Fibroblast of skin of left biceps (primary cell): Measurements from ENCODE around the gene NKX2-3.

Experiments used
- DNase-seq, 2 experiments: peaks; one replicate each; pipeline ENCODE4 v3.0.0-alpha.2; 2013; ENCODE audit warnings: low read depth in 2 of 2

NKX2-3 gene

DNA sequence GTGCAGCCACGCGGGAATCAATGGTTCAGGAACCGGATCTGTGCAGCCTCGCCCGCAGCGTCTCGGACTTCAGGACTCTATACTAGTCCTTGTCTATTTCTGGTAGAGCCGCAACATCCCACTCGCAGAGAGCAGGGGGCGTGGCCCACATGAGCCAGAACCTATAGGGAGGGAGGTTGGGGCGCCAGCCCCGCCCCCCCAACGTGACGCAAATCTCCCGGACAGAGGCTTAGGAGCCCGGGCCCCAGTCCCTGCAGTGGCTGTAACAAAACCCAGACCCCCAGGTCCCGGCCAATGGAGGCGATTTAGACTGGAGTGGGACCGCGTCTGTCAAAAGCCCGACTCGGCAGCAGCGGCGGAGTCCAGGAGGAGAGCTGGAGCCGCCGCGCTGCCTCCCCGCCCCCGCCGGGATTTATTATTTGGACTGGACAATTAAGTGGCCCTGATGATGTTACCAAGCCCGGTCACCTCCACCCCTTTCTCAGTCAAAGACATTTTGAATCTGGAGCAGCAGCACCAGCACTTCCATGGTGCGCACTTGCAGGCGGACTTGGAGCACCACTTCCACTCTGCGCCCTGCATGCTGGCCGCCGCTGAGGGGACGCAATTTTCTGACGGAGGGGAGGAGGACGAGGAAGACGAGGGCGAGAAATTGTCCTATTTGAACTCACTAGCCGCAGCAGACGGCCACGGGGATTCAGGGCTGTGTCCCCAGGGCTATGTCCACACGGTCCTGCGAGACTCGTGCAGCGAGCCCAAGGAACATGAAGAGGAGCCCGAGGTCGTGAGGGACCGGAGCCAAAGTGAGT, at the start of gene NKX2-3:
NKX2-3 (plus strand) TSS at position 256 of the 809 bp plus-strand sequence; CDS start at position 446, 190 bp downstream.
- no peak for DNase-seq

DNA sequence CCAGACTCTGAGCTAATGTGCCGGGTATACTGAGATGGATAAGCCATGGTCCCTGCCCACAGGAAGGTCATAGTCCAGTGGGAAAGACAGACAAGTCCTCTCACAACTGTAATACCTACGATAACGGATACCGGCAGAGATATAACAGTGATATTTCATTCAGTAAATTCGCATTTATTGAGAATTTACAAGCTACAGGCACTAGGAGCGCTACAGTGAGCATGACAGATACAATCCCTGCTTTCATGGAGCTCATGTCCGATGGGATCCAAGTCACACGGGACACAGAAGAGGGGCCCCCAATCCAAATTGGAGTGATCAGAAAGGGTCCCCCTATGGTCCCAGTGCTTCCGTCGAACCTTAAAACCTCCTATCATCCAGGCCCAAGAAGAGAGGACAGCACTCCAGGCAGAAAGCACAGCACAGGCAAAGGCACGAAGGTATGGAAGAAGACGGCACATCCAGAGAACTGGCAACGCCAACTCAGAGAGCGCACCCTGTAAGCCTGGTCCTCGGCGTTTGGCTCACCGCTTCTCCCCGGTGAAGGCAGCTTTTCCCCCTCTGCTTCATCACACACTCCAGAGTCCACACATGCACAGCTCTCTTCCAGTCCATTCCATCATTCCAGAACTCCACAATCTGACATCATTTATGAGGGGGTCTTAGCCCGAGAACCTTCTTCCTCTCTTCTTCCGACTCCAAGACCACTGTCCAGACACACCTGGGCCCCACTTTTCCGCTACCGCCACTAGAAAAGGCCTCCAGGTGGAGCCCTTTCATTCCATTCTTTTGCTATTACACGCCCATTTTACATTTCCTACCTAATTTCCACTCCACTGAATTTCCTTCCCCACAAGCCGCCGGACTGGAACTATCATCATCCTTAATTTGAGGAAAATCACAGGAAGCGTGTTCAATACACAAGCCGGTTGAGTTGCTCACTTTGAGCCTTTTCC, 47.8 kb upstream of the NKX2-3 start:
- DNase-seq = no peak

DNA sequence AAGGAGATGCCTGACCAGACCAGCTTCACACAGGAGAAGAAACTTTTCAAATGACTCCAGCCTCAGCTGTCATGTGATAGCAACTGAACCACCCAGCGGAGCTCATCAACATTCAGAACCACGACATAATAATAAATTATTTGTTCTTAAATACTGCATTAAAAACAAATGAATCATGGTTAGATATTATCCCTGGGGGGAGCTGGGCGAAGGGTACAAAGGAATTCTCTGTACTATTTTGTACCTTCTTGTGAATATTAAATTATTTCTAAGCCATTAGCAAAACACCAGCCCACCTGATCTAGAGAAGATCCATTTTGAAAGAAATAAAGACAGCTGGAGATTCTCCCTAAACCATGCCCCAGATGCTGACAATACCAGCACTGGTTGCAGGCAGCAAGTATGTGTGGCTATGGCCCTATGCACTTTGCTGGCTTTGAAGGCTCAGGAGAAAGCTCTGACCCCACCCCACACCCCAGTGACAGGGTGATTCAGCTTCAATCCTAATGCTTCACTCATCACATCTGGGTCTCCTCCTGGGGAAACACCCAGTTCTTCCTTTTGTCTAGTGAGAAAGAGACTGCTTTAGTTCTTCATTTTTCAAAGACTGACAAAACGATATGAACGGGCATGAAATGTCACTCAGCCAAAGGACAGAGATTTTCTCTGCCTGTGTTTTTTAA, 45.5 kb upstream of the NKX2-3 start:
- DNase-seq = no peak

DNA sequence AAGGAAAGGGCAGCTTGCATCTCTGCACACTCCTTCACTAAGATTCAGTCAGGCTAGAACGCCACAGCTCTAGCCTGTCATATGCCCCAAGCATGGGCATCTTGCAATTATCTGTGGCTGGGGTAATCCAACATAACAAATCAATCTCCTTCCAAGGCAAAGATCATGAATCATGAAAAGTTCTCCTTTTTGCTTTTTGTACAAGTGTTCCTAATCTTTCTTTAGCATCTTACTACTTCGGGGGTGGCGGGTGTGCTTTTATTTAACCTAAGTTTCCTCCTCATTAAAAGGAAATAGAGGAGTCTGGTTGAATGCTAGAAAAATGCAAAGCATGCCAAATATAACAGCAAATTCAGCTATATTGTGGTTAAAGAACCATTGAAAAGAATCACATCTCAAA, 43.5 kb upstream of the NKX2-3 start:
- no peak for DNase-seq

DNA sequence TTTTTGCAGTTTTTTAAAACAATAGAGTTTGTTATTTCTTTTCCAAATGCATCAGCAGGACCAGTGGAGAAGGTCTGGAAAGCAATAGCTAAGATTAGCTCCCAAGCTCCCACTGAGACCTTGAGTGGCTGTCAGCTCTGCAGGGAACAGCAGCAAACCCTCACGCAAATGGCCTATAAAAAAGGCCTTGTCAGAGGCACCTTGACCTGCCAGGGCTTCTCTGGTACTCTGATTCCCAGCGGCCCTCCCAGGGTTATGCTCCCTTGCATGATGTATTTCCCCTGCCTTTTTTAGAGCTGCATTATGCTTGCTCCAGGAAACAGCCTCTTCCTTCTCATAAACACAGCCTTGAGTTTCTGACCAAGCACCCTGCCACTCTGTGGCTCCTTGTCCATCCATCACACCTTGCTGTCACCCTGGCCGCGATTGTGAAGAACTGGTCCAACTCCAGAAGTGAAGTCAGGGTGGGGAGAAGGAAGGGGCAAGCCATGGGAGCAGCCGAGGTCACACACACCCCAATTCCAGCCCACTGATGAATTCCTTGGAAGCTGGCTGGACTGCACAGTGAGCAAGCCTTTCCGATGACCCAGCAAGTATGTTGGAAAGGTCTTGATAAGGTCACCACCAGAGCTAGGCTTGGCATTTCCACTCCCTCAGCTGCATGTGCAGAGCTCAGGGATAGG, 35.3 kb upstream of the NKX2-3 start:
- no peak for DNase-seq

DNA sequence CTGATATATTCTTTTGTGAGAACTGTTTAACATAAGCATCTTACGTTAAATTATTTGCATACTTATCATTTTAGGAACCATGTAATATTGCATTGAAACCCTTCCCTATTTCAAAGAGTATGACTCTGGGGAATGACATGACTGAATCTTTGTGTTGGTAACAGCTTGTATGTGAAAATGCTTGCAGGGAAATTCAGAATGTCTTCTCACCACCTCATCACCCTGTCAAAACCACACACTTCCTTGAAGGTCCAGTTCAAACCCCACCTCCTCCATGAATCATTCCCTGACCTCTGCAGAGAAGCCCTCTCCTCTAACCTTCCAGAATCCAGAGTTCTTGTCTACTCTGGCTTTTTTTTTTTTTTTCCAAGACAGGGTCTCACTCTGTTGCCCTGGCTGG, 26.3 kb upstream of the NKX2-3 start:
- DNase-seq = no peak

DNA sequence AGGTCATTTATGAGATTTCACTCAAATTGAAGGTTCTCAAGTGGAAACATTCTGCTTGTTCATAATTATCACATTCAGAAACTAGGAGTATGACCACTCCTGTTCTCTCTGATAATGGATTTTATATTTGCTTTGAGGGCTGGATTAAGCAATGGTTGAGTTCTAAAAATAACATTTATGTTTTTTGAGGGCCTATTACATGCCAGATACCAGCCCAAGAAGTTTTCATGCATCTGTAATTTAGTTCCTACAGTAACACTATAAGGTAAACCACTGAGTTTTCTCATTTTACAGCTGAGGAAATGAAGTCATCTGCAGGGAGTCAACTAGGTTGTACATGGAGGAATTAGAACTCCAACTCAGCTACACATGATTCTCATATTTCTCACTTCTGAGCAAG, 25.5 kb upstream of the NKX2-3 start:
- no peak for DNase-seq

DNA sequence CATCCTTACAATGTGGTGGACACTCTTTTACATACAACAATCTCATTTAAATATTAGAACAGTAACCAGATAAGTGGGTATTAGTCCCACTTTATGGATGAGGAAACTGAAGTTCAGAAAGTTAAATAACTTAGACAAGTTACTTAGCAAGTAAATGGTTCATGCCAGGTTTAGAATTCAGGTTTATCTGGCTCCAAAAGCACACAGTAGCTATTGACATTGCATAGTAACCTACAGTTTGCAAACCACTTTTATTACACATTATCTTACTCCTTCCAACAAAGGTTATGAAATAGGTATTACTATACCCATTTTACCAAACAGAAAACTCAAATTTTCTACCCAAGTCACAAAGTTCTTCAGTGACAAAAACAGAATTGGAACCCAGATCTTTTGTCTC, 19.7 kb upstream of the NKX2-3 start:
- DNase-seq = no peak

DNA sequence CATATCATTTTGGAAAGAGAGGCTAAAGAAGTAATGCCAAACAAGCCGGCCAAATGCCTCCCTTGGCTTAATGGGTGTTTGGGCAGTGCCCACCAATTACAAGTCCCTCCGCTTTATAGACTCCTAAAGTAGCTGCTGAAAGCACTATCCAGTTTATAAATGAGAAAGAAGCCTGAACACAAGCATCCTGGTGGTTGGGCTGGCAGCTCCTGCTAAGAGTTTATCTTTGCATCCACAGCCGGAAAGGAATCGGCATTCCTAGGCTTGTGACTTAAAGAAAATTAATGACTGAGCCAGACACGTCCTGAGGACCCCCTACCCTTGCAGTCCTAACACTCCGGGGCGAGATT, 13.1 kb upstream of the NKX2-3 start:
- DNase-seq = no peak

DNA sequence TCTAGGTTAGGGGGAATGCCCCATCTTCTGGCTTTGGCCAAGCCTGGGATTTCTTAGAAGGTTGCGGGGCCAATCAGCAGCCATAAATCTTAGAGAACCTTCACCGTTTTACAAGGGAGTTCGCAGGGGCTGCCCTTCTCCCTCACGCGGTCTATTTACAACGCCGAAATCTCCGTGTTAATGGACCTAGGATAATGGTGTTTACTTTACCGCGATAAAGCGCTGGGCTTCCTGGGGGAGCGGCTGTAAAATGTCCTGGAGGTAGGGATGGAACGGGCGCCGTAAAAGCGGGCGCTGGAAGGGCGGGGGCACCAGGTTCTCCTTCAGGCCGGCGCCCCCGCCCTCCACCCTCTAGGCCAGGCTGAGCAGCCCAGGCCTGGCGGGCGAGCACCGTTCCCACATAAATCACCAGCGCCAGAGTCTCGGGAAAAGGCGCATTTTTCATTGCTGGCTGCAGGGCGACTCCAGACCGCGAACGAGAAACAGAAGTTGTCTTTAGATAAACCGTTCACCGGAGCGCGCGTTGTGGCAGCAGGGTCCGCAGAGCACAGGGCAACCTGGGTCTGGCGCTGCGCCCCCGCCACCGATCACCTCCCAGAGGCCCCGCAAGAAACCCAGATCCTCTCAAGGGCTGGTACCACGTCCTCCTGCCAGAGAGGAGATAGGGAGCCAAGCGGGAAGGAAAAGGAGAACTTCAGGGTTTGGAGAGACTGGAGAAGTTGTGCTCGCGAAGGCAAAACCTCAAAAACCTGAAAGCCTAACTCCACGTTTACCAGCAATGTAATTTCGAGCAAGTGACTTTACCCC, 12.5 kb upstream of the NKX2-3 start:
- DNase-seq = no peak

DNA sequence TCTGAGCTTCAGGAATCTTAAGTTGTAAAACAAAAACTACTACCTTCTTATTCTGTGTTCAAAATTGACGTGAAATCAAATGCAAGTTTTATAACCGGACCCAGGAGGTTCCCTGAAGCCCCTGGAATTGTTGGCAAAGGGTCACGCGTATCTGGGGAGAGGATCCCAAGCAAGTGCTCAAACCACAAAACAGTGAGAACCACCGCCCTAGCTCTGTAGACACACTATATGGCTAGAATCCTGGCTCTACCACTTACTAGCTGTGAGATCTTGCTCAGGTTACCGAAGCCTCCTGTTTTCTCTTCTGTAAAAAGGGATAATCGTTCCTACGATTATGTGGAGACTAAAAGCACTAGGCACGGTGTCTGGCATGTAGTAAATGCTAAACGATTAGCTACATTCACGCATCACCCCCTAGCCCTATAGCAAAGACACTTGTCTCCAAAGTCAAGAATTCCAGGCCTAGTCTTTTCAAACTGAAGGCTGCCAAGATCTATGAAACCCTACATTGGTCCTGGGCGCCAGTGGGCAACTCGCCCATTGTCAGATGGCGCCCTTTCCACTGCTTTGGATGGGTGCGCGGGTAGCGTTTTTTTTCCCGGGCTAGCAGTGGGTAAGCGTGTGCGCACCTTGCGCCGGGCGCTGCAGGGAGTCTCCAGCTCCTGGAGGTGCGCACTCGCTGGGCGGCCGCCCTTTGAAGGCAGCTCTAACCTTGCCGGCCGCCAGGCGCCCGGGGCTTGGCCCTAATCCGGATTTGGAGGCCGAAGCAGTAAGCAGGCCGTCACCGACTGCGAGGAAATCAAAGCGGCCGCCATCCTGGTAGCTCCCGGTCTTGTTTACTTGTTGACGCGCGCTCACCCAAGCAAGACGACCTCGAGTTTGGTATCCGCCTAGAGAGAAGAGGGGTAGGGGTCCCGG, 11.6 kb upstream of the NKX2-3 start:
- DNase-seq = no peak

DNA sequence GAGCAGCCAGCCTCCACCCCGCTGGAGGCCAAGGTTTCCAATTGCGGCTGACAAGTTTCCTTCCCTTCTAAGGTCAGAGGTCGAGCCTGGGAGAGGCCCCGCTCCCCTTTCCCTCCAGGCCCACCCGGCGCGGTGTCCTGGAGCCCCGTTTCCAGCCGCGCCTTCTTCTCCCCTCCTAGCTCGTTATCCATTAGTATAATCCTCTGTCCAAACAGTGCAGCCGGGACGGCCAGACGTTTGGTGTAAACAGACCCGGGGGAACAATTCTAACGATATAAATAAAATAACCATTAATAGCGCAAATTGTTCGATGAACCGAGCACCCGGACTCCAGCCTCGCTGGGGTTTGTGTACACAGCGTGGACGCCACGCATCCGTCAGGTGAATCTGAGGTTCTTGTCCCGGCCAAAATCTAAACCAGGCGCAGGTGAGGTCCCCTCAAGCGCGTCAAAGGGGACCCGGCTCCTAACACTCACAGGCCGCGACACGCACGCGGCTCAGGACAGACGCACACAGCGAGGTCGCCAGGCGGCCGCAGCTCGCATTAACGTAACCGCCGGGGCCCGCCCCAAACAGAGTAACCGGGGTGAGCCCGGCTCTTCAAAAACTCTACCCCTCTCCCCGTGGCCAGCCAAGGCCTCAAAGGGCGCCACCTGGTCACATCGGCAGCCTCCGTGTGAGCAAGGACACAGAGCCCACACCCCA, 10.8 kb upstream of the NKX2-3 start:
- DNase-seq = no peak

DNA sequence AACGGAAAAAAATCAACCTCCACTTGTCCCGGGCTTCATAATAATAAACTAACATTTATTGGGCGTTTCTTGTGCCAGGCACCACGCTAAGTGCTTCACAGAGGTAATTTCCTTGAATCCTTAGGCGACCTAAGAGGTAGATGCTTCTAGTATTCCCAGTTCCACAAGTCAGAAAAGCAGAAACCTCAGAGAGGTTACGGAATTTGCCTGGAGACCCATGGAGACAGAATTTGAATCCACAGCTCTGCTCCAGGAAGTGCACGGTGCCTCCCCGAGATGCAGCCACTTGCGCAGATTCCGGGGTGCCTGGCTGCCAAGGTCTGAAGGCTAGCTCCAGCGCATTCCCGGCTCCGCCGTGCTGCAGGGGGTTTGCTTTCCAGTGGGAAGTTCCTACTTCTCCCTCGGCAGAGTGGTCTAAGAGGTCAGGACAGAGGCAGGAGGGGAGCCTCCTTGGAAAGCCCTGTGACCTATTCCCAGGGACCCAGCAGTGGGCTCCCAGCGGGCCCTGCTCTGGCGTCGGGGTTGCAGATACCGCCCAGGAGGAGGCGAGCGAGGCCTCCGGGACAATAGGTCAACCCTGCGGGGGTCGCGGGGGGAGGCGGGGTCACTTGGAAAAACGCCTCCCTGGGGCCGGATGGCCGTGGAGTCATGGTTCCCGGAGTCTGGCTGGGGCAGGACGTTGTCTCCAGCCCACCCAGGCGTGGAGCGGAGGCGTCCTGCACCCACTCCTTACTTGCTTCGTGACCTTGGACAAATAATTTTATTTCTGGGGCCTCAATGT, 10.1 kb upstream of the NKX2-3 start:
- no peak for DNase-seq

DNA sequence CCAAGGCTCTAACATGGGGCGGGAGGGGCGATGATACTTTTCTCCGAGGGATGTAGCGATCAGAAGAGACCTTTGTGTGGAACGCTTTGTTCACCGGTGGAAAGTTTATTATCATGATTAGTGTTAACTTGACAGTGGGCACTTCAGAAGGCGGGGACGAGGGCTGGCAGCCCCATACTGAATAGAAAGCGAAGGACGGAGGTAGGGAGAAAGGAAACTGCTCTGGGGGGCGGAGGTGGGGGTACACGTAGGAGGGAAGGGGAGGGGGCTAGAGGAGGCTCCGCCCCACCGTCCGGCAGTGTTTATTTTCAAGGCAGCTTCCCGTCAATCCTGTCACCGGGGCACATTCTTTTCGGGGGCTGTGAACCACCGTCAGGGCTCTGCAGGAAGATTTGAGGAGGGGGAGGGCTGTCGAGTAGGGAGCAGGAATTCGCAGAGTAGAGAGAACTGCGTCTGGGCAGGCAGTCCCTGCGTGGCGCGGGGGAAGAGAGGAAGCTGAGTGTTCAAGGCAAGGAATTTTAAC, 9.4 kb upstream of the NKX2-3 start:
- DNase-seq = no peak

DNA sequence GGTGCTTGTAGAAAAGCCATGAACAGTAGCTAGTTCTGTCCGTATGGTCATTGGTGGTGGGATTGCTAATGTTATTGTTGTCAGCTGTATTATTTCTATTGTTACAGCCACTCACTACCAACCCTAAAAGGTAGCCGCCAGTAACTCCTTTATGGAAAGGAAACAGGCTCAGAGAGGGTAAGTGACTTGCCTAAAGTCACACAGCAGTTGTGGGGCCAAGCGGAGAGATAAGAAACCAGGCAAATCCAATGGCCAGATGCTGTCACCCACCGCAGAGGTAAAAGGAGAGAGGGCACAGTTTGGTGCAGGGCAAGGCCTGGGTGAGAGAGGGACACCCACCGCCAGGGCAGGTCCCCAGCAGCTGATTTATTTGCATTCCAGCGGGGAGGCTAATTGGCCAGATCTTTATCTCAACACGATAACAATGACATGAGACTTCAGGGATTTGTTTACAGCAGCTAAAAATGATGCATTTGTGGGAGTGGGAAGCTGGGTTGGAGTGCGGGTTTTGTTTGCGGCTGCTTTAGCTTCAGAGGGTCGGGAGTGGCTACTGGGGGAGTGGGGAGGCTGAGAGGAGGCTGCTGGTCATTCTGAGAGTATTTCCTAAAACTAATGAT, 8.6 kb upstream of the NKX2-3 start:
- DNase-seq = no peak

DNA sequence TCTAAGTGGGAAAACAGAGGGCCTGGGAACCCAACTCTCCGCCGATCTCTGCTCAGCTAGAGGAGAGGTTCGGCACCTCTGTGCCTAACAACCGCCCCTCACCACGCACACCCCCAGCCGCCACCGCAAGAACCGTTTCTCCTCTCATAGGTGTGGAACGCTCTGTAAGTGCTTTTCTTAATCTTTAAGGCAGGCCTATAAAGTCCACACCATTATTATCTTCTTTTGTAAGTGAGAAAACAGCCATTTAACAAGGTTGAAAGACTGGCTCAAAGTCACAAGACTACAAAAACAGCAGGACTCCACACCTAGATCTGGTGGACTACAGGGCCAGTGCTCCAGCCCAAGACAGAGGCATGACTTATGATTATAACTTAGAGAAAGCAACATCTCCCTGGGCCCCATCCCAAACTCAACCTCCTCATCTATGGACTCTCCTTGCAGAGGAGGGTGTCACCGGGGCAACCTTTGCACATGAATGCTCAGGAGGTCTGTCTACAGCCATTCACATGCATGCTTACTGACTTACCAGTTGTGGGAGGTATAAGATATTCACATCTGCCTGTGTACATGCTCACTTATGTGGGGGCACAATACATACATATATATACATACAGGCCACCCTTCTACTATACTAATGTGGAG, 7.9 kb upstream of the NKX2-3 start:
- DNase-seq = no peak

DNA sequence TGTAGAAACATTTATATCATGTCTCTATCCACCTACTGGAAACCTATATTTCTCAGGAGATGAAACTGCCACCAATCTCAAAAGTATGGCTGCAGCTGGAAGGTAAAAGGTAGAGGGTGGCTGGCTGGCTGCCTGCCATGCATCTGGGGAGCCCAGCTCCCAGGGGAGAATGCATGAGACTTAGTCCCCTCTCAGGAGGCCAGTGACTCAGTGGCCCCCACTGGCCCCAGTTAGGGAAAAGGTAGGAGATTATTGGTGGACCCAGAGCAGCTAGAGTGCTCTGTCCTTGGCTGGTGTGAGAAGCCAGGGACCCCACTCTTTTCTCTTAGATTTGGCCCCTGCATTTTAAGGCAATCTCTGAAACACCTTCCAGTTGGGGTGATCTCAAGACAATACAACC, 6.8 kb upstream of the NKX2-3 start:
- no peak for DNase-seq
